ENCODE results near the gene PAGR1.

The PAGR1 gene

DNA sequence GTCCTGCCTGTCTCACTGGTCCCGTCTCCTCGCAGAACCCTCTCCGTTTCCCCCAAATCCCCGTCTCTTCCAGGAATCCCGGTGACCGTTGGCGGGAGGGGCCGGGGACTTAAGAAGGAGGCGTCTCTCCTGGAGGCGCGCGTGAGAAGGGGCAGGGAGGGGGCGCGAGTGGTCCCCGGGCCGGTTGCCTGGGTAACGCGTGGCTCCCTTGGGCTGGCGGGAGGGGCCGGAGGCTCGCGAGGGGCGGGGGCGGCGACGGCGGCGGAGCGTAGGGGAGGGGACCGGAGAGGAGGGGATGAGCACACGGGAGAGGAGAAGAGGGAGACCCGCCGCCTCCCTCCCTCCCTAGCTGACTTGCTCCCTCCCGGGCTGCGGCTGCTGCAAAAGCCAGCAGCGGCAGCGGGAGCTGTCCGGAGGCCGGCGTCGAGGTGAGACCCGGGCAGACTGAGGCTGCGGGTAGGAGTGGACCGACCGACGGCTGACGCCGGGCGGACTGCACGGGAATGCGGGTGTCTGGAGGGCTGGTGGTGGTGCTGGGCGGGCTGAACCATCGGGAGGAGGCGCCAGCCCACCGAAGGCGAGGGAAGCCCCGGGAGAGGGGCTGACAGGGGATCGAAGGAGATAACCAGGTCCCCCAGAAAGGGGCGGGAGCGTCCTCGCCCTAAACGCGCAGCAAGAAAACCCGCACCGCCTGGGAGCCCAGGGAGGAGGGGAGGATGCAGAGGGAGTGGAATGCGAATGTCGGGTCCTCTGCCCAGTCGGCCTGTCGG, 3.9 kb upstream of the PAGR1 start, which contains the start of gene PRRT2:
Gene PRRT2 (plus strand): TSS at position 298 of the 770 bp plus-strand sequence. CDS start 862 bp downstream, outside the sequence.
- DNase-seq (ENCODE audit: insufficient read length, low spot score) (no peak), FAIRE-seq (peak; percentile 59)
- TF ChIP-seq SPI1 (IDR thresholded peaks at IDR 0.05; ENCODE audit: low read depth, low read length) (no peak), POLR2AphosphoS5 (IDR thresholded peaks at IDR 0.05; ENCODE audit: low read depth, low read length) (no peak), POU2F2 (IDR thresholded peaks at IDR 0.05; ENCODE audit: low read depth, low read length) (no peak), POLR2A (IDR thresholded peaks at IDR 0.05; ENCODE audit: low read depth, low read length) (no peak), PAX5 (IDR thresholded peaks at IDR 0.05; ENCODE audit: insufficient read depth, low read length, severe bottlenecking) (no peak), TAF1 (IDR thresholded peaks at IDR 0.05; ENCODE audit: low read depth, low read length) (no peak)

DNA sequence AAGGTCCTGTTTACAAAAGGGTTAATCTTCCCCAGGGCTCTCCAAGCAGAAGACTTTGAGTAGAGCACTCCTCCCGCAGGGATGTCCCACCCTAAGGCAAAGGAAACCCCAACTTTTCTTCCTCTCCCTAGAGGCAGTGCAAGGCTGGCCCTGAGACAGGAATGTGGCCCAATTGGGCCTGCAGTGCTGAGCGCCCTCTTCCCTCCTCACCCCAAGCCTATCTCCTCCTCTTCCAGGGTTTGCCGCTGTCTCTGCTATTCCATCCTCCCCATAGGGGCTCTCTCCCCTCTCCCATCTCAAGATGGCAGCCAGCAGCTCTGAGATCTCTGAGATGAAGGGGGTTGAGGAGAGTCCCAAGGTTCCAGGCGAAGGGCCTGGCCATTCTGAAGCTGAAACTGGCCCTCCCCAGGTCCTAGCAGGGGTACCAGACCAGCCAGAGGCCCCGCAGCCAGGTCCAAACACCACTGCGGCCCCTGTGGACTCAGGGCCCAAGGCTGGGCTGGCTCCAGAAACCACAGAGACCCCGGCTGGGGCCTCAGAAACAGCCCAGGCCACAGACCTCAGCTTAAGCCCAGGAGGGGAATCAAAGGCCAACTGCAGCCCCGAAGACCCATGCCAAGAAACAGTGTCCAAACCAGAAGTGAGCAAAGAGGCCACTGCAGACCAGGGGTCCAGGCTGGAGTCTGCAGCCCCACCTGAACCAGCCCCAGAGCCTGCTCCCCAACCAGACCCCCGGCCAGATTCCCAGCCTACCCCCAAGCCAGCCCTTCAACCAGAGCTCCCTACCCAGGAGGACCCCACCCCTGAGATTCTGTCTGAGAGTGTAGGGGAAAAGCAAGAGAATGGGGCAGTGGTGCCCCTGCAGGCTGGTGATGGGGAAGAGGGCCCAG, 3.0 kb upstream of the PAGR1 start:
- TF ChIP-seq SPI1 (IDR thresholded peaks at IDR 0.05; ENCODE audit: low read depth, low read length) (no peak), TAF1 (IDR thresholded peaks at IDR 0.05; ENCODE audit: low read depth, low read length) (no peak), POU2F2 (IDR thresholded peaks at IDR 0.05; ENCODE audit: low read depth, low read length) (no peak), POLR2A (IDR thresholded peaks at IDR 0.05; ENCODE audit: low read depth, low read length) (no peak), PAX5 (IDR thresholded peaks at IDR 0.05; ENCODE audit: insufficient read depth, low read length, severe bottlenecking) (no peak), POLR2AphosphoS5 (IDR thresholded peaks at IDR 0.05; ENCODE audit: low read depth, low read length) (no peak)
- FAIRE-seq, result no peak
- no peak for DNase-seq (ENCODE audit: insufficient read length, low spot score)

GRCh38 chr16:29813644-29814562, 2.0 kb upstream of the PAGR1 start:
- FAIRE-seq, result no peak
- TF ChIP-seq POLR2A (IDR thresholded peaks at IDR 0.05; ENCODE audit: low read depth, low read length) (no peak), TAF1 (IDR thresholded peaks at IDR 0.05; ENCODE audit: low read depth, low read length) (no peak), POU2F2 (IDR thresholded peaks at IDR 0.05; ENCODE audit: low read depth, low read length) (no peak), SPI1 (IDR thresholded peaks at IDR 0.05; ENCODE audit: low read depth, low read length) (no peak), PAX5 (IDR thresholded peaks at IDR 0.05; ENCODE audit: insufficient read depth, low read length, severe bottlenecking) (no peak), POLR2AphosphoS5 (IDR thresholded peaks at IDR 0.05; ENCODE audit: low read depth, low read length) (no peak)
- no peak for DNase-seq (ENCODE audit: insufficient read length, low spot score)

DNA sequence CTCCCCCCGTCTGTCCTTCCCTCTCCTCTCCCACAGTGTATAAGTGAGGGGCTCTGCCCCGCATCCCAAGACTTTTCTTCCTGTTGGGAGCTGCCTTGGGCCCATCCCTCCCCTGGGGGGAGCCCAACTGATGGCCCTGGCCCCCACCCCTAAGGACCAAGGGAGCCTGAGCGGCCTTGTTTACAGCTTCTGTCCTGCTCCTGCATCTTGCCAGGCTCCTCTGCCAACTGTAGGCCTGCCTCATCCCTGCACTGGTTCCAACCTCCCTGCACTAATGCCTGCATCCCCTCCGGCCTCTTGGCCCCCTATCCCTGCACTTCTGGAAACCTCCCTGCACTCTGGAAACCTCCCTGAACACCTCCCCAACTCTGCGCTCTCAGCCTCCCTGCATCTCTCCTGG, 1.4 kb upstream of the PAGR1 start:
- TF ChIP-seq PAX5 (IDR thresholded peaks at IDR 0.05; ENCODE audit: insufficient read depth, low read length, severe bottlenecking) (no peak), SPI1 (IDR thresholded peaks at IDR 0.05; ENCODE audit: low read depth, low read length) (no peak), TAF1 (IDR thresholded peaks at IDR 0.05; ENCODE audit: low read depth, low read length) (no peak), POLR2AphosphoS5 (IDR thresholded peaks at IDR 0.05; ENCODE audit: low read depth, low read length) (no peak)
- DNase-seq (ENCODE audit: insufficient read length, low spot score) (no peak), FAIRE-seq (no peak)

GRCh38 chr16:29815032-29815721, 775 bp upstream of the PAGR1 start:
- FAIRE-seq, result no peak
- DNase-seq (ENCODE audit: insufficient read length, low spot score), result no peak
- TF ChIP-seq PAX5 (IDR thresholded peaks at IDR 0.05; ENCODE audit: insufficient read depth, low read length, severe bottlenecking) (no peak), TAF1 (IDR thresholded peaks at IDR 0.05; ENCODE audit: low read depth, low read length) (no peak), POU2F2 (IDR thresholded peaks at IDR 0.05; ENCODE audit: low read depth, low read length) (no peak), POLR2AphosphoS5 (IDR thresholded peaks at IDR 0.05; ENCODE audit: low read depth, low read length) (no peak), POLR2A (IDR thresholded peaks at IDR 0.05; ENCODE audit: low read depth, low read length) (no peak), SPI1 (IDR thresholded peaks at IDR 0.05; ENCODE audit: low read depth, low read length) (no peak)

DNA sequence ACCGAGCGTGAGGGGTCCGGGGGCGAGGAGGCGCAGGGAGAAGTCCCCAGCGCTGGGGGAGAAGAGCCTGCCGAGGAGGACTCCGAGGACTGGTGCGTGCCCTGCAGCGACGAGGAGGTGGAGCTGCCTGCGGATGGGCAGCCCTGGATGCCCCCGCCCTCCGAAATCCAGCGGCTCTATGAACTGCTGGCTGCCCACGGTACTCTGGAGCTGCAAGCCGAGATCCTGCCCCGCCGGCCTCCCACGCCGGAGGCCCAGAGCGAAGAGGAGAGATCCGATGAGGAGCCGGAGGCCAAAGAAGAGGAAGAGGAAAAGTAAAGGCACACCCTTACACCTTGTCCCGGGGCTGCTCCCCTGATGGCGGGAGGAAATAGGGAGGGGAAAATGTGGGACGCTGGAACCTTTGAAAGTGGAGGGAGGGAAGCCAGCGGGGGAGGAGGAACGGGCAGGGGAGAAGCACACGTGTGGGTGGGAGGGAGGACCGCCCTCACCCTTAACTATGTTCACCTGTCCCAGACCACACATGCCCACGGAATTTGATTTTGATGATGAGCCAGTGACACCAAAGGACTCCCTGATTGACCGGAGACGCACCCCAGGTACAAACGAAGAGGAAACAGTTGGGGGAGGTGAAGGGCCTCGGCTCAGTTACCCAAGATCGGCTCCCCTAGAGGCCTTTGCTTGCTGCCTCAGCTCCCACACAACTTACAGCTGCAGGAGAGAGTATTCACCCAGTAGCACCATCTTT, 916 bp downstream of the PAGR1 start:
- DNase-seq (ENCODE audit: insufficient read length, low spot score) (peak; percentile 52), FAIRE-seq (no peak)
- no peak for TF ChIP-seq POLR2A (IDR thresholded peaks at IDR 0.05; ENCODE audit: low read depth, low read length)
- TF ChIP-seq SPI1 (IDR thresholded peaks at IDR 0.05; ENCODE audit: low read depth, low read length), result 0 out of 2 replicates have a peak, but pooled peaks have one; percentile 27

GRCh38 chr16:29818082-29818481, 2.1 kb downstream of the PAGR1 start:
- no peak for FAIRE-seq
- no peak for TF ChIP-seq POU2F2 (IDR thresholded peaks at IDR 0.05; ENCODE audit: low read depth, low read length)
- no peak for TF ChIP-seq POLR2A (IDR thresholded peaks at IDR 0.05; ENCODE audit: low read depth, low read length)
- no peak for TF ChIP-seq SPI1 (IDR thresholded peaks at IDR 0.05; ENCODE audit: low read depth, low read length)
- TF ChIP-seq TAF1 (IDR thresholded peaks at IDR 0.05; ENCODE audit: low read depth, low read length), result no peak
- no peak for TF ChIP-seq PAX5 (IDR thresholded peaks at IDR 0.05; ENCODE audit: insufficient read depth, low read length, severe bottlenecking)
- no peak for TF ChIP-seq POLR2AphosphoS5 (IDR thresholded peaks at IDR 0.05; ENCODE audit: low read depth, low read length)
- DNase-seq (ENCODE audit: insufficient read length, low spot score), result no peak

- DNase-seq (ENCODE audit: insufficient read length, low spot score) (no peak), FAIRE-seq (no peak)
Observed at GRCh38 chr16:29819506-29819905, 3.6 kb downstream of the PAGR1 start.

More at GRCh38 chr16:29819506-29819905, 3.6 kb downstream of the PAGR1 start:
- no peak for TF ChIP-seq POU2F2 (IDR thresholded peaks at IDR 0.05; ENCODE audit: low read depth, low read length)
- TF ChIP-seq SPI1 (IDR thresholded peaks at IDR 0.05; ENCODE audit: low read depth, low read length), result 0 out of 2 replicates have a peak, but pooled peaks have one; percentile 19

Measured in GM12891 (cell line).